Adrenal gland (tissue), 12 donors: ENCODE measurements around the gene PRR5. TPM values are rescaled to one million over a fixed set of nuclear protein-coding genes. Genes with fewer than 3 reads are reported as not detected.

Experiments used
- DNase-seq, 7 donors: peaks; one replicate each; pipeline ENCODE4 v3.0.0-alpha.2; 2019 to 2020
- H3K27ac ChIP-seq, 5 donors: fragments of 200-600 bp; sonication (generic) in 4 of 5; 1 replicate in 3 of 5; 2 replicates in 2 of 5; pipeline versions ENCODE4 v1.5.1 to v1.8.0; 2016 to 2020; ENCODE audit warnings: mild to moderate bottlenecking in 1 of 5
- H3K27me3 ChIP-seq: fragments of 200-600 bp; 2 replicates; pipeline ENCODE4 v1.8.0; 2021
- H3K36me3 ChIP-seq, 2 donors: fragments of 200-600 bp; replicated peaks in 1 of 2; 1 replicate in 1 of 2; 2 replicates in 1 of 2; pipeline versions ENCODE4 v1.5.1 to v1.8.0; 2018 to 2022
- H3K4me1 ChIP-seq, 2 donors: fragments of 200-600 bp; replicated peaks in 1 of 2; 1 replicate in 1 of 2; 2 replicates in 1 of 2; pipeline versions ENCODE4 v1.5.1 to v1.8.0; 2018 to 2021
- H3K4me3 ChIP-seq, 4 donors: fragments of 200-600 bp; sonication (generic) in 3 of 4; one replicate each; pipeline ENCODE4 v1.5.1; 2016 to 2018
- H3K9me3 ChIP-seq, 3 donors: fragments of 200-600 bp; sonication (generic) in 1 of 3; replicated peaks in 1 of 3; 1 replicate in 2 of 3; 2 replicates in 1 of 3; pipeline versions ENCODE4 v1.5.1 to v1.8.0; 2016 to 2021
- CTCF ChIP-seq, 6 experiments: fragments of 450-650 bp in 4 of 6; fragments of 200-600 bp in 2 of 6; sonication (generic) in 1 of 6; IDR thresholded peaks; 1 replicate in 5 of 6; 2 replicates in 1 of 6; pipeline versions ENCODE4 v1.5.1 to v1.8.0; 2016 to 2021; ENCODE audit warnings: antibody characterized with exemption in 6 of 6, mild to moderate bottlenecking in 2 of 6, moderate library complexity in 1 of 6
- POLR2A ChIP-seq, 2 donors: fragments of 450-650 bp; IDR thresholded peaks; one replicate each; pipeline ENCODE4 v1.6.1; 2017; ENCODE audit warnings: antibody characterized with exemption in 2 of 2, mild to moderate bottlenecking in 2 of 2, moderate library complexity in 1 of 2
- WGBS, 4 donors: extraction: QIAGEN DNeasy Blood & Tissue Kit in 2 of 4; methylation state at CpG; one replicate each; pipeline versions ENCODE4 v1.1.5 to v1.1.7; 2013 to 2017; 5-methylcytosine and 5-hydroxymethylcytosine counted together
- intact Hi-C, 2 donors: fragments of 100-400 bp; cut with DNase I; formaldehyde crosslinking; loops; one replicate each; pipeline versions ENCODE4 v1.14.1 to v1.15.0; 2022 to 2023
- polyA plus RNA-seq, 3 donors: library from polyadenylated mRNA; stranded (reverse); fragments of 200-250 nt in 2 of 3; fragments of 350-450 nt in 1 of 3; fragmentation: Illumina TruSeq in 1 of 3; extraction: RNeasy Lipid Tissue Mini Kit (QIAGEN cat#74804) in 1 of 3; gene quantifications; one replicate each; pipeline ENCODE4 v1.2.3, GENCODE V29; 2013 to 2014
- total RNA-seq, 9 donors: library from RNA; depleted of rRNA in 4 of 9; stranded (reverse); fragments of >200 nt in 4 of 9; fragments of 120-200 nt in 1 of 9; fragmentation: NEBNext Ultra II Directional in 1 of 9; extraction: Animal tissue kit (Norgen Biotek cat#: 25700) in 1 of 9; gene quantifications; one replicate each; pipeline versions ENCODE4 v1.1.0 to v1.2.4, GENCODE V29; 2013 to 2023
- donor health status: healthy with polysubstance abuse.
- donor health status: Bipolar disorder and iron deficiency.
- donor health status: DM: yes; HTN: yes; CAD: no.
- donor health status: DM: no; HTN: no; CAD: no.
- donor health status: DM: no; HTN: no; CAD: no.
- donor health status: DM: yes; HTN: yes; CAD: no.

The PRR5 gene
- total and polyA plus RNA-seq, 12 donors, result 1.7 to 21.4 (median 11.7) TPM

- Histone ChIP-seq H3K4me3 (no peak overlapping the region), H3K4me1 (no peaks in the 10 kb centered on the region), H3K9me3 (no peaks in the 10 kb centered on the region), H3K27me3 (no peaks in the 10 kb centered on the region), H3K27ac (no peak overlapping the region), H3K36me3 (no peaks in the 10 kb centered on the region)
- 75 to 88% (median 77%) methylated on average over 16 to 23 of the region's 23 CpGs for WGBS, 4 donors
- DNase-seq, result no peak
- intact Hi-C loops, result no loop called here
- TF ChIP-seq CTCF (IDR thresholded peaks at IDR 0.05) (no peak), POLR2A (IDR thresholded peaks at IDR 0.05) (no peak)
Measured at GRCh38 chr22:44710474-44711240, 8.7 kb downstream of the PRR5 start.

DNA sequence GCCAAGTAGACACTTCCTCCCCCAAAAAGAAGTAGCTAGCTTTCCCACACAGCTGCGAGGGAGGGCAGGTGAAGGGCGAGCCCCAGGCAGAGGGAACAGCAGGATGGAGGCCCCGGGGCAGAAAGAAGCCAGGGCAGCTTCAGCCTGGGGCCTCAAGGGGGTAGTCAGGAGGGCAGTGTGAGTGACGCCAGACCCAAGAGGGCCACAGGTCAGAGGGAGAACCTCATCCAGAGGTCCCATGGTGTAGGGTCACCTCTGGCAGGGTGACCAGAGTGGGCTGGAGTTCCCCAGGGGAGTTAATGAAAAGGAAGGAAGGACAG, 9.2 kb downstream of the PRR5 start:
- intact Hi-C loops, result no loop called here
- DNase-seq, result no peak
- Histone ChIP-seq H3K4me3 (no peak overlapping the region), H3K27me3 (no peaks in the 10 kb centered on the region), H3K9me3 (no peaks in the 10 kb centered on the region), H3K36me3 (no peaks in the 10 kb centered on the region), H3K27ac (no peak overlapping the region), H3K4me1 (no peaks in the 10 kb centered on the region)
- WGBS, 4 donors, result 70 to 97% (median 75%) methylated on average over 3 to 4 of the region's 4 CpGs
- no peak for TF ChIP-seq POLR2A (IDR thresholded peaks at IDR 0.05)
- no peak for TF ChIP-seq CTCF (IDR thresholded peaks at IDR 0.05)

DNA sequence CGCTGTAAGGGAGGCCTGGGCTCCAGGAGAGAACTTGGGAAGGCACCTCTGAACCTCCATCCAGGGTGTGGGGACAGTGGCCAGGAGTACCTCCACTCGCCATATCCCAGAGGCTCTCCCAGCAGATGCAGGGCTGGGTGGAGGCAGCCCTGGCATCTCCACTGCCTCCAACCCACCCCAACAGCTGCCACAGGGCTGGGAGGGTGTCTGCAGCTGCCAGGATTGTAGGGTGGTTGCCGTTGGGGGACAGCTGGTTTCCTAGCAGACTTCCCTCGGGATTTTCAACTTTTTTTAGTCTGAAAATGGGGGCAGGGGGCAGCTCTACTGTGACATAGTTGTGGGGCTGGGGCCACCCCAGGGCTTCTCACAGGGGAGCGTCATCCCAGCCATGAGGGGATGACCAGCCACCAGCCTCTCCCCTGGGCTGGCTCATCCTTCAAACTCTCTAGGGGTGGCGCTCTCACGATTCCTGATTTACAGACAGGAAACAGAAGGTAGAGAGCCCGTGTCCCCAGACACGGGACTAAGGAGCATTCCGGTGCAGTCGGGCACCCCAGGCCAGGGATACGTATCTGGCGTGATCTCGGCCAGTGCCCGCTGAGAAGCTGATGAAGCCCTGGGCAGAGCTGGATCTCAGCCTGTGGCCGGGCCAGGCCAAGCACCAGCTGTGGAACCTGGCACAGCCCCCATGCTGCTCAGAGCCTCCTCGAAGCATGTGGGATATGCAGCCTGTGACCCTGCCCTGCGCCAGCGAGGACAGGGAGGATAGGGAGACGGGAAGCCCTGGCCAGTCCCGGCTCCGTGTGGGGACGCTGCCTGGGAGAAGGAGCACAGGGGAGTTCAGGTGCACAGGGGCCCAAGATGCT, 9.9 kb downstream of the PRR5 start:
- WGBS, 4 donors, result 74 to 89% (median 87%) methylated on average over 7 to 23 of the region's 23 CpGs
- DNase-seq, result no peak
- H3K27ac ChIP-seq, result no peak overlapping the region
- H3K36me3 ChIP-seq, result no peaks in the 10 kb centered on the region
- no peak overlapping the region for H3K4me3 ChIP-seq
- H3K9me3 ChIP-seq, result no peaks in the 10 kb centered on the region
- no peak for TF ChIP-seq CTCF (IDR thresholded peaks at IDR 0.05)
- TF ChIP-seq POLR2A (IDR thresholded peaks at IDR 0.05), result no peak
- H3K4me1 ChIP-seq, result no peaks in the 10 kb centered on the region
- intact Hi-C loops, result no loop called here
- H3K27me3 ChIP-seq, result no peaks in the 10 kb centered on the region

- TF ChIP-seq CTCF (IDR thresholded peaks at IDR 0.05), result no peak
- no peak for TF ChIP-seq POLR2A (IDR thresholded peaks at IDR 0.05)
- DNase-seq, result no peak
- Histone ChIP-seq H3K9me3 (no peaks in the 10 kb centered on the region), H3K27ac (no peak overlapping the region), H3K36me3 (no peaks in the 10 kb centered on the region), H3K4me3 (no peak overlapping the region), H3K27me3 (no peaks in the 10 kb centered on the region), H3K4me1 (no peaks in the 10 kb centered on the region)
- intact Hi-C loops, result no loop called here
- 86 to 96% (median 90%) methylated on average over 6 to 8 of the region's 8 CpGs for WGBS, 4 donors
Measured at GRCh38 chr22:44712962-44713361, 11.0 kb downstream of the PRR5 start.
